ENCODE data around the gene CAMK1D.

DNA sequence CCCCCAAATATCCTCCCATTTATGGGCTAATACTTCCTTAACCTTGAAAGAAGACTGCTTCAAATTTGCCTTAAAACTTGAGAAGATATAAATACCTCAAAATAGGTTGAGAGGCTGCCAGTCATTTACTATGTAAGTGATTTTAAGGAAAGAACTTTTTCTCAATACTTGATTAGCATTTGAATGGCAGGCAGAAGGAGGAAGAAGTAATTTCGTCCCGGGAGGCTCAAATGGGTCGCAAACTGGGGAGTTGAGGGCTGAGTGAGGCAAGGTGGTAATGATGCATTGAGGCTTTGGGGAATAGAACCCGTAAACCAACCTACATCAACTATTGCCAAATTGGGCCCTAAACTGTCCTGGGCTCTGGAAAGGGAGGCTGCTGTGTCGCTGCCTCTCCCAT is 11.1 kb downstream of the CAMK1D start:
- TF ChIP-seq NFYB (CRISPR knock-in tag; conservative IDR thresholded peaks at IDR 0.05; ENCODE audit: low read depth), result no peak
- TF ChIP-seq, protein P1, sequence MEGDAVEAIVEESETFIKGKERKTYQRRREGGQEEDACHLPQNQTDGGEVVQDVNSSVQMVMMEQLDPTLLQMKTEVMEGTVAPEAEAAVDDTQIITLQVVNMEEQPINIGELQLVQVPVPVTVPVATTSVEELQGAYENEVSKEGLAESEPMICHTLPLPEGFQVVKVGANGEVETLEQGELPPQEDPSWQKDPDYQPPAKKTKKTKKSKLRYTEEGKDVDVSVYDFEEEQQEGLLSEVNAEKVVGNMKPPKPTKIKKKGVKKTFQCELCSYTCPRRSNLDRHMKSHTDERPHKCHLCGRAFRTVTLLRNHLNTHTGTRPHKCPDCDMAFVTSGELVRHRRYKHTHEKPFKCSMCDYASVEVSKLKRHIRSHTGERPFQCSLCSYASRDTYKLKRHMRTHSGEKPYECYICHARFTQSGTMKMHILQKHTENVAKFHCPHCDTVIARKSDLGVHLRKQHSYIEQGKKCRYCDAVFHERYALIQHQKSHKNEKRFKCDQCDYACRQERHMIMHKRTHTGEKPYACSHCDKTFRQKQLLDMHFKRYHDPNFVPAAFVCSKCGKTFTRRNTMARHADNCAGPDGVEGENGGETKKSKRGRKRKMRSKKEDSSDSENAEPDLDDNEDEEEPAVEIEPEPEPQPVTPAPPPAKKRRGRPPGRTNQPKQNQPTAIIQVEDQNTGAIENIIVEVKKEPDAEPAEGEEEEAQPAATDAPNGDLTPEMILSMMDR (IDR thresholded peaks at IDR 0.05), result no peak
- TF ChIP-seq MLX (CRISPR knock-in tag; IDR thresholded peaks at IDR 0.05), result no peak
- TF ChIP-seq FOXJ3 (CRISPR knock-in tag; IDR thresholded peaks at IDR 0.05; ENCODE audit: borderline replicate concordance), result no peak
- TF ChIP-seq PRDM15 (CRISPR knock-in tag; IDR thresholded peaks at IDR 0.05), result no peak
- no peak for TF ChIP-seq GABPB1 (CRISPR knock-in tag; IDR thresholded peaks at IDR 0.05)
- no peak for TF ChIP-seq KAT7 (CRISPR knock-in tag; IDR thresholded peaks at IDR 0.05; ENCODE audit: borderline replicate concordance)

Measured in WTC11 (cell line).